Measurements from ENCODE around the gene LILRB5.

DNA sequence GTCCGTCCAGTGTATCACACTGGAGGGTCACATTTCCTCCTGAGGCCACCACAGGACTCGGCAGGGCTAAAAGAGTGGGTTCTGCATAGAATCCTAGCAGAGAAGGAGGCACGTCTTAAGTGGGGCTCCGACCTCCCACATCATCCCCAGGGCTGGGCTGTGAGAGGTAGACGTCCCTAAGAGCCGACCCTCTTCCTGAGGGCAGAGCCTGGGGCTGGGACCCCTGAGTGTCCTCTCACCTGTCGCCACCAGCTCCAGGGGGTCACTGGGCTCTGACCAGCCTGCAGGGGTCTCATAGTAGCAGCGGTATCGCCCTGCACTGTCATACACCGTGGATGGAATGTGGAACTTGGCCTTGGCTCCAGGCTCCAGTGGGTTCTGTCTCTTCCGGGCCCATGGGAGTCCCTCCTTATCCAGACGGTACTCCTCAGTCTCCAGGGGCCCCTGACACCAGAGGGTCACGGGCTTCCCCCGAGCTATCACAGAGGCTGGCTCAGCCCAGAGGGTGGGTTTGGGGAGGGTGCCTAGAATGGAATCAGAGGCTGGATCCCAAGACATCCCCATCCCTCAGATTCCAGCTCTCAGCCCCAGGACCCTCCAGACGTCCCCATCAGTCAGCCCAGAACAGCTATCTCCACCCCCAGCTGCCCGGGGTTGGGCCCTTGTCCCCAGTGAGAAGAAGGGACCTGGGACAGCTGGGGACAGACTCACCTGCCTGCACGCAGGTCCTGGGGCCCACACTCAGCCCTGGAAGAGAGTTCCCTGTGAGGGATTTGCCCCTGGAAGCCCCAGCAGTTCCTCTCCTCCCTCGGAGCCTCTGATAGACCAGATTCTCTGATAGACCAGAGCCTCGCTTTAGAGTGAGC lies 590 bp downstream of the LILRB5 start:
- TF ChIP-seq, protein P1, sequence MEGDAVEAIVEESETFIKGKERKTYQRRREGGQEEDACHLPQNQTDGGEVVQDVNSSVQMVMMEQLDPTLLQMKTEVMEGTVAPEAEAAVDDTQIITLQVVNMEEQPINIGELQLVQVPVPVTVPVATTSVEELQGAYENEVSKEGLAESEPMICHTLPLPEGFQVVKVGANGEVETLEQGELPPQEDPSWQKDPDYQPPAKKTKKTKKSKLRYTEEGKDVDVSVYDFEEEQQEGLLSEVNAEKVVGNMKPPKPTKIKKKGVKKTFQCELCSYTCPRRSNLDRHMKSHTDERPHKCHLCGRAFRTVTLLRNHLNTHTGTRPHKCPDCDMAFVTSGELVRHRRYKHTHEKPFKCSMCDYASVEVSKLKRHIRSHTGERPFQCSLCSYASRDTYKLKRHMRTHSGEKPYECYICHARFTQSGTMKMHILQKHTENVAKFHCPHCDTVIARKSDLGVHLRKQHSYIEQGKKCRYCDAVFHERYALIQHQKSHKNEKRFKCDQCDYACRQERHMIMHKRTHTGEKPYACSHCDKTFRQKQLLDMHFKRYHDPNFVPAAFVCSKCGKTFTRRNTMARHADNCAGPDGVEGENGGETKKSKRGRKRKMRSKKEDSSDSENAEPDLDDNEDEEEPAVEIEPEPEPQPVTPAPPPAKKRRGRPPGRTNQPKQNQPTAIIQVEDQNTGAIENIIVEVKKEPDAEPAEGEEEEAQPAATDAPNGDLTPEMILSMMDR (IDR thresholded peaks at IDR 0.05): no peak
- no peak for TF ChIP-seq TCF7L2 (IDR thresholded peaks at IDR 0.05; ENCODE audit: low read depth, low read length)
- no peak for TF ChIP-seq REST (IDR thresholded peaks at IDR 0.05; ENCODE audit: insufficient read depth in 1 of 2, low read depth in 2 of 2, low read length in 1 of 2)
- no peak for TF ChIP-seq POLR2AphosphoS5 (IDR thresholded peaks at IDR 0.05; ENCODE audit: low read depth, low read length)
